HG03575 (cell line): ENCODE data around the gene KAZN.

ENCODE experiments used
- ATAC-seq: cut with Tn5 transposase; IDR thresholded peaks from one replicate; pipeline ENCODE4 v1.9.1; 2021; ENCODE audit not compliant: unreplicated experiment, insufficient number of reproducible peaks, low FRiP score; ENCODE audit errors: extremely low read depth

KAZN gene

GRCh38 chr1:14987829-14988603 is 389.5 kb downstream of the KAZN start:
- ATAC-seq, result no peak

- no peak for ATAC-seq
These were observed 390.2 kb downstream of the KAZN start for GRCh38 chr1:14988636-14989035.

- ATAC-seq, result no peak
These were observed 391.6 kb downstream of the KAZN start for GRCh38 chr1:14989931-14990728.

GRCh38 chr1:14993414-14993813 is 394.9 kb downstream of the KAZN start:
- no peak for ATAC-seq

- ATAC-seq, result no peak
These were observed 395.7 kb downstream of the KAZN start for GRCh38 chr1:14994148-14994547.

GRCh38 chr1:14994841-14995437 is 396.5 kb downstream of the KAZN start:
- ATAC-seq, result no peak

- no peak for ATAC-seq
These were observed 397.9 kb downstream of the KAZN start for GRCh38 chr1:14996133-14997050.

- ATAC-seq, result no peak
These were observed 399.3 kb downstream of the KAZN start for GRCh38 chr1:14997646-14998276.

- ATAC-seq, result no peak
These were observed 401.0 kb downstream of the KAZN start for GRCh38 chr1:14999441-14999840.

- no peak for ATAC-seq
These were observed 401.5 kb downstream of the KAZN start for GRCh38 chr1:15000030-15000429.

GRCh38 chr1:15000671-15001070 is 402.2 kb downstream of the KAZN start:
- ATAC-seq, result no peak

GRCh38 chr1:15001317-15001915 is 402.9 kb downstream of the KAZN start:
- ATAC-seq, result no peak

GRCh38 chr1:15002325-15002724 is 403.8 kb downstream of the KAZN start:
- ATAC-seq, result no peak

- ATAC-seq, result no peak
These were observed 405.9 kb downstream of the KAZN start for GRCh38 chr1:15004396-15004795.

GRCh38 chr1:15005116-15005515 is 406.6 kb downstream of the KAZN start:
- no peak for ATAC-seq

GRCh38 chr1:15007368-15007767 is 408.9 kb downstream of the KAZN start:
- no peak for ATAC-seq

GRCh38 chr1:15007842-15008241 is 409.4 kb downstream of the KAZN start:
- no peak for ATAC-seq
